Mononuclear cell (primary cell): ENCODE data around the gene SRBD1. TPM values are rescaled to one million over a fixed set of nuclear protein-coding genes. Genes with fewer than 3 reads are reported as not detected.
A peak's percentile ranks its signal among the peaks of the same experiment; 100 is the strongest.

Source experiments
- H3K27me3 ChIP-seq: 2 replicates; pipeline ENCODE4 v1.6.0; 2011; ENCODE audit warnings: low read length, control low read depth; ENCODE audit not compliant: insufficient read depth
- H3K4me1 ChIP-seq: 2 replicates; pipeline ENCODE4 v1.5.1; 2011; ENCODE audit warnings: mild to moderate bottlenecking, low read length, control low read depth; ENCODE audit not compliant: insufficient read depth
- H3K4me3 ChIP-seq: 2 replicates; pipeline ENCODE4 v1.5.1; 2011; ENCODE audit warnings: mild to moderate bottlenecking, low read length, moderate library complexity
- H3K9me3 ChIP-seq: 2 replicates; pipeline ENCODE4 v1.5.1; 2011; ENCODE audit warnings: low read depth, mild to moderate bottlenecking, control low read depth, low read length
- total RNA-seq: library from RNA; depleted of rRNA; stranded (reverse); fragments of >200 nt; gene quantifications from one replicate; pipeline ENCODE4 v1.2.3, GENCODE V29; 2012

The SRBD1 gene
- total RNA-seq, 1 donor: 49.6 TPM

GRCh38 chr2:45616658-45617411, 5.8 kb upstream of the SRBD1 start:
- no peaks in the 10 kb centered on the region for H3K4me1 ChIP-seq
- no peak overlapping the region for H3K4me3 ChIP-seq
- H3K27me3 ChIP-seq: no peaks in the 10 kb centered on the region
- H3K9me3 ChIP-seq: no peaks in the 10 kb centered on the region

GRCh38 chr2:45614871-45615415, 3.9 kb upstream of the SRBD1 start:
- H3K4me3 ChIP-seq: no peak overlapping the region
- H3K4me1 ChIP-seq: peaks cover 6% of the 10 kb centered on the region
- no peaks in the 10 kb centered on the region for H3K9me3 ChIP-seq
- no peaks in the 10 kb centered on the region for H3K27me3 ChIP-seq

GRCh38 chr2:45614330-45614729, 3.3 kb upstream of the SRBD1 start:
- Histone ChIP-seq H3K9me3 (no peaks in the 10 kb centered on the region), H3K27me3 (no peaks in the 10 kb centered on the region), H3K4me3 (no peak overlapping the region)

DNA sequence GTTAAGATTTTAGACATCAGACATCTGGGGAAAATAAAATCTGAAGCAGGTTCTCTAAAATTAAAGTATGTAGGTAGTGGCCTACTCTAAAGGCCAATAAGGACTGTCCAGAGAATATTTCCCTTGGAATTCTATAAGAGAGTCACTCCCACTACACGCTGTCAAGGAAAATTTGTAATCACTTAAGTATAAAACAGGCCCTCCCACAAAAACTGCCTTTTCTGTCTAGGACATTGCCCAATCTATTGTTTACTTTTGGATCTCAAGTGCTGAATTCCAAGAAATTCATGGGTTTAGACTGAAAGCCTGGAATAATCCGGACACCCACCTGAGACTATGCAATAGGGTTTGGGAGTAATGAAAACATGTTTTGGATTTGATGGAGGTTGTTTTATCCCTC, 1.7 kb upstream of the SRBD1 start:
- H3K9me3 ChIP-seq: no peaks in the 10 kb centered on the region
- peaks cover 12% of the 10 kb centered on the region for H3K4me1 ChIP-seq
- H3K27me3 ChIP-seq: no peaks in the 10 kb centered on the region
- H3K4me3 ChIP-seq: no peak overlapping the region

More at GRCh38 chr2:45614330-45614729, 3.3 kb upstream of the SRBD1 start:
- peaks cover 11% of the 10 kb centered on the region for H3K4me1 ChIP-seq

DNA sequence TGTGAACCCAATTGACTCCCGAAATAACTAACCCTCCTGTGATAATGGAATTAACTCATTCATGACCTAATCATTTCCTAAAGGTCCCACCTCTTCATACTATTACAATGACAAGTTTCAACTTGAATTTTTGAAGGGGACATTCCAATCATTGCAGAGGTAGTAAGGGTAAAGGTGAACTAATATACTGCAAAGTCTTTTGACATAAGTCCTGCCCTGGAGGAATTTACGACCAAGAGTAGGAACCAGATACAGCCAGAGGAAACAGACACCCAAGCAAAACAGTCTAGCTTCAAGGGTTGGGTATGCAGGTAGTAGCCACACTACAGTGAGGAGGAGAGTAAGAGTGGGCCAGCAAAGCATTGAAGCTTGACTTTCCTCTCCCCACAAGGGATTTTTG, 1.2 kb upstream of the SRBD1 start:
- Histone ChIP-seq H3K4me1 (peaks cover 17% of the 10 kb centered on the region), H3K27me3 (no peaks in the 10 kb centered on the region), H3K9me3 (no peaks in the 10 kb centered on the region), H3K4me3 (no peak overlapping the region)

- peaks cover 17% of the 10 kb centered on the region for H3K4me1 ChIP-seq
- H3K27me3 ChIP-seq: no peaks in the 10 kb centered on the region
- no peaks in the 10 kb centered on the region for H3K9me3 ChIP-seq
- H3K4me3 ChIP-seq: peak overlapping the region; percentile 86
Observed at GRCh38 chr2:45610281-45611019, 617 bp downstream of the SRBD1 start.

- H3K4me3 ChIP-seq: no peak overlapping the region
- H3K9me3 ChIP-seq: no peaks in the 10 kb centered on the region
- H3K4me1 ChIP-seq: peaks cover 17% of the 10 kb centered on the region
- no peaks in the 10 kb centered on the region for H3K27me3 ChIP-seq
Observed at GRCh38 chr2:45607701-45608100, 3.4 kb downstream of the SRBD1 start.

DNA sequence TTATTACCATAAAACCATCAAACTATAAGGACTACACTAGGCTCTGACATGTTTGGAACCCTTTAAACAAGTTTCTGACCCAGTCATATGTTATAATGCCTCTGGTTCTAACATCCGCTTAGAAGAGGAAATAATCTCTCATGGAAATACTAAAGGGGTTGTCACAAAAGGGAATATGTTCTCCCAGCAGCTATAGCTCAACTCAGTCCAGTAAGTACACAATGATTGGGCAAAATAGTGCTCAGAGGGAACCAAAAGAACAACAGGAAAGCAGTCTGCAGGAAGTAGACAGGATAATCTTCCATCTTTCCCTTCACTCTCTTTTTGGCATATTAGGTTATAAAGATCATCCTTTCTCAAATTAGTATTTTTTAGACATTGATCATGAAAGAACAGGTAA, 4.3 kb downstream of the SRBD1 start:
- H3K9me3 ChIP-seq: no peaks in the 10 kb centered on the region
- H3K27me3 ChIP-seq: no peaks in the 10 kb centered on the region
- H3K4me3 ChIP-seq: no peak overlapping the region
- H3K4me1 ChIP-seq: peaks cover 17% of the 10 kb centered on the region

GRCh38 chr2:45605116-45605515, 6.0 kb downstream of the SRBD1 start:
- H3K9me3 ChIP-seq: no peaks in the 10 kb centered on the region
- H3K27me3 ChIP-seq: no peaks in the 10 kb centered on the region
- H3K4me1 ChIP-seq: peaks cover 12% of the 10 kb centered on the region
- no peak overlapping the region for H3K4me3 ChIP-seq

- Histone ChIP-seq H3K4me1 (peaks cover 3% of the 10 kb centered on the region), H3K27me3 (no peaks in the 10 kb centered on the region), H3K9me3 (no peaks in the 10 kb centered on the region), H3K4me3 (no peak overlapping the region)
Observed at GRCh38 chr2:45602624-45603023, 8.4 kb downstream of the SRBD1 start.

DNA sequence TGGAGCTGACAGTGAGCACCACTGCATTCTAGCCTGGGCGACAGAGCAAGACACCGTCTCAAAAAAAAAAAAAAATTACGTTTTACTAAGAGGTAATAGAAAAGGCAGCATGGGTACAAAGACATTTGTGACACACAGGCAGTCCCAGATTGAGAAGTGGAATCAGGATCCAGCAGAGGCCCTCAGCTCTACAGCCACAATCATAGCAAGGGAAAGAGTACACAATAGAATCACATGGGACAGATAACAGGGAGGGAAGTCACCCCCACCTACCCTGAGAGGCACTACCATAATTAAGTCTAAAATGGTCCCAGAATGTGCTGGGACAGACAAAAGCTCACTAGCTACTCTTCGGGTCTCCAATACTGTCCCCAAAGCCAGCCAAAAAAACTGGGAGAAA, 12.5 kb downstream of the SRBD1 start:
- Histone ChIP-seq H3K4me3 (no peak overlapping the region), H3K4me1 (no peaks in the 10 kb centered on the region), H3K9me3 (no peaks in the 10 kb centered on the region), H3K27me3 (no peaks in the 10 kb centered on the region)

DNA sequence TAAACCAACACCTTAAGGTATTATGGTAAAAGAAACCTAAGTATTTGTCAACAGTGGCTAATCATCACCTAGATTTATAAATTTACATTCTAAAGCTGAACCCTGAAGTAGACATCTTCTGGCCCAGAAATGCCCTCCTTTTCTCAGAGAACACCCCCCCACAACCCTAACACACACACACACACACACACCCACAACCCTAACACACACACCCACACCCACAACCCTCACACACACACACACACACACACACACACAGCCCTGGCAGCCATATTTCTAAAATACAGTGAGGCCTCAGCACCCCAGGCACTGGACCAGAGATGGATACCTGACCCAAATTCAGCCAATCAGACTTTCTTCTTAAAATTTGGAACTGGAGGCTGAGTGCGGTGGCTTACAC, 14.3 kb downstream of the SRBD1 start:
- no peaks in the 10 kb centered on the region for H3K27me3 ChIP-seq
- no peaks in the 10 kb centered on the region for H3K4me1 ChIP-seq
- H3K9me3 ChIP-seq: no peaks in the 10 kb centered on the region
- no peak overlapping the region for H3K4me3 ChIP-seq

DNA sequence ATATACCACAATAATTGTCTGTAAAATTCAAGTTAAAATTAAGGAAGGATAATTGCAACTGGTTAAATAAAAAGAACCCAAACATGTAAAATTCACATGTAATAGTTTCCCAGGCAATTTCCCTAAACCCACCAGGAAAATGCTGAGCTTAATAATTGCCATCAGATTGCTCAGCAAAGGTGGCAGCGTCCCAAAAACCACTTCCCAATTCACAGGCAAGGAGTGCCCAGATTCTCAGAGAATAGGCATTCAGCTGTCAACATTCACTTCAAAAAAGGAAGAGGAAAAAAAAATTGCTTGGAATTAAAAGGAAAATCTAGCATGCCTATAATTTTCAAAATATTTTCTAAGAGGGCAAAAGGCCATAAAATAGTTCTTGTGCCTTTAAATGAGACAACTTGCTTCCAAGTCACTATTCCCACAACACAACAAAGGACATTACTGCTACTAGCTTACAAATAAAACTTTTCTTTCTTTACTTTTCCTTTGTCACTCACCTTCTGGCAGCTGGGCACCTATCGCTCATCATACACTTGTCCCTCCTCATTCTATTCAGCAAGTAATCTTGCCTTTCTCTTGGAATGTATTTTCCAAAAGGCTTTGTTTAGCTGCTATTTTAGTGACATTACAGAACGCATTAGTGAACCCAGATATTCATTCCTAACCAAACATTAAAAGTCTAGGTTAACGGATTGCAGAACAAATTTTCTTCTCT, 15.2 kb downstream of the SRBD1 start:
- no peaks in the 10 kb centered on the region for H3K4me1 ChIP-seq
- H3K9me3 ChIP-seq: no peaks in the 10 kb centered on the region
- no peak overlapping the region for H3K4me3 ChIP-seq
- H3K27me3 ChIP-seq: no peaks in the 10 kb centered on the region

DNA sequence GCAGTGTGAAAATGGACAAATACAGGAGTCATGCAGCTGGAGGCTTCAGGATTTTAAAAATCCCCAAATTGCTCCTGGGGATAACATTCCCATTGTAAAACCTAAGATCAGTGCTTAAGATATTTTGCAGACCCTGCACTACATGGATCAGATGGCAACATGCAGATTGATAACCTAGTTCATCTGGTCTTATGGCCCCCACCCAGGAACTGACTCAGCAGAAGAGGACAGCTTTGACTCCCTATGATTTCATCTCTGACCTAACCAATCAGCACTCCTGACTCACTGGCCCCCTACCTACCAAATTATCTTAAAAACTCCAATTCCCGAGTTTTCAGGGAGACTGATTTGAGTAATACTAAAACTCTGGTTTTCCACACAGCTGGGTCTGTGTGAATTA, 20.0 kb downstream of the SRBD1 start:
- no peak overlapping the region for H3K4me3 ChIP-seq
- H3K4me1 ChIP-seq: no peaks in the 10 kb centered on the region
- no peaks in the 10 kb centered on the region for H3K27me3 ChIP-seq
- no peaks in the 10 kb centered on the region for H3K9me3 ChIP-seq

DNA sequence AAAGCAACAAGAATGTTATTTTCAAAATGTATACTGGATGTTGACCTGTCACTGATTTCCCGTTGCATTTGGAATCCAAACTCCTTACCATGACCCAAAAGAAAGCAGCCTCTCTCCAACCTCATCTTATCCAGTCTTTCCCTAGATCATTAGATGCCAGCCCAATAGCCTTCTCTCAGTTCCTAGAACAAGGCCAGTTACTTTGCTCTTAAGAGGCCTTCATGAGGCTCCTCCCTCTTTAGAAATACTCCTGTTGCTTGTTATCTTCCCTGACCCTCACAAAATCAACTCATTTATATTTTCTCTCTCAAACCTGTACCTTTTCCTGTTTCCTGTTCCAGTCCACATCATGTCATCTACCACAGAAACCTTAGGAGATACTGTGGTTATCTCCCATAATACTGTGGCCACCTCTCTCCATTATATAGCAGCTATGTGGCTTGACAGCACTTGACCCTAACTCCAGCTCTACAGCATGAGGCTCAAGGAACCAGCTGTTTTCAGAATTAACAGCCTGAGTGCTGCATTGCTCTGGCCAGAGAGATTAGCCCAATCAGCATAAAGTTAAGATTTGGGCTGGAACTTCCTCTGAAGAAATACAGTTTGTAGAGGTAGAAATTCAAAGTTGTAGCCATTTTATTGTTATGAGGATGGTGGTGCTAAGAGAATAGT, 22.8 kb downstream of the SRBD1 start:
- Histone ChIP-seq H3K27me3 (no peaks in the 10 kb centered on the region), H3K4me3 (no peak overlapping the region), H3K4me1 (peaks cover 16% of the 10 kb centered on the region), H3K9me3 (no peaks in the 10 kb centered on the region)
